ENCODE measurements around the gene SNX17. TPM values are rescaled to one million over a fixed set of nuclear protein-coding genes. Genes with fewer than 3 reads are reported as not detected.
"Not testable (repeated sequence)": the region's sequence is repeated elsewhere in the genome, so short reads cannot be mapped to it uniquely, and the experiment has no call there.

SNX17 gene
- total RNA-seq, 2 donors from 2014 or later, result 77.1 to 99.6 TPM

- peaks cover 11% of the 10 kb centered on the region for H3K4me1 ChIP-seq
Measured at GRCh38 chr2:27350106-27350693, 20.2 kb upstream of the SNX17 start.

GRCh38 chr2:27351802-27352598, 18.4 kb upstream of the SNX17 start:
- no peaks in the 10 kb centered on the region for H3K9me3 ChIP-seq
- DNase-seq, result no peak
- no peak overlapping the region for H3K27ac ChIP-seq
- H3K4me3 ChIP-seq, result no peak overlapping the region
- TF ChIP-seq CTCF (IDR thresholded peaks at IDR 0.05), result no peak
- intact Hi-C loops (cut with DNase I), result no loop called here
- H3K9ac ChIP-seq (ENCODE audit: low read depth in 2 of 2, low read length in 2 of 2), result no peak overlapping the region
- H3K4me1 ChIP-seq, result peaks cover 11% of the 10 kb centered on the region
- no peaks in the 10 kb centered on the region for H3K36me3 ChIP-seq
- no peaks in the 10 kb centered on the region for H3K27me3 ChIP-seq

More at GRCh38 chr2:27350106-27350693, 20.2 kb upstream of the SNX17 start:
- no peak for DNase-seq
- Histone ChIP-seq H3K36me3 (no peaks in the 10 kb centered on the region), H3K27ac (no peak overlapping the region), H3K27me3 (no peaks in the 10 kb centered on the region), H3K9ac (ENCODE audit: low read depth in 2 of 2, low read length in 2 of 2) (no peak overlapping the region), H3K9me3 (no peaks in the 10 kb centered on the region), H3K4me3 (no peak overlapping the region)
- intact Hi-C loops (cut with DNase I), result no loop called here
- TF ChIP-seq CTCF (IDR thresholded peaks at IDR 0.05), result no peak

- H3K36me3 ChIP-seq; H3K9me3 ChIP-seq; DNase-seq; H3K4me3 ChIP-seq; H3K9ac ChIP-seq (ENCODE audit: low read depth in 2 of 2, low read length in 2 of 2); H3K27me3 ChIP-seq; H3K27ac ChIP-seq; intact Hi-C loops (cut with DNase I): not testable (repeated sequence)
- peaks cover 11% of the 10 kb centered on the region for H3K4me1 ChIP-seq
Measured at GRCh38 chr2:27353386-27353761, 17.0 kb upstream of the SNX17 start.

- H3K4me3 ChIP-seq, result no peak overlapping the region
- intact Hi-C loops (cut with DNase I), result no loop called here
- H3K4me1 ChIP-seq, result peaks cover 11% of the 10 kb centered on the region
- H3K36me3 ChIP-seq, result no peaks in the 10 kb centered on the region
- DNase-seq, result no peak
- no peaks in the 10 kb centered on the region for H3K9me3 ChIP-seq
- TF ChIP-seq CTCF (IDR thresholded peaks at IDR 0.05), result no peak
- no peak overlapping the region for H3K9ac ChIP-seq (ENCODE audit: low read depth in 2 of 2, low read length in 2 of 2)
- no peak overlapping the region for H3K27ac ChIP-seq
- no peaks in the 10 kb centered on the region for H3K27me3 ChIP-seq
Measured at GRCh38 chr2:27353762-27354596, 16.4 kb upstream of the SNX17 start.

- Histone ChIP-seq H3K4me1 (peaks cover 11% of the 10 kb centered on the region), H3K9me3 (no peaks in the 10 kb centered on the region), H3K36me3 (no peaks in the 10 kb centered on the region), H3K4me3 (no peak overlapping the region), H3K27me3 (no peaks in the 10 kb centered on the region), H3K27ac (no peak overlapping the region), H3K9ac (ENCODE audit: low read depth in 2 of 2, low read length in 2 of 2) (no peak overlapping the region)
- no peak for DNase-seq
- intact Hi-C loops (cut with DNase I), result no loop called here
- TF ChIP-seq CTCF (IDR thresholded peaks at IDR 0.05), result no peak
Measured at GRCh38 chr2:27354597-27354927, 15.9 kb upstream of the SNX17 start.
